Measurements from ENCODE around the gene RDX. TPM values are rescaled to one million over a fixed set of nuclear protein-coding genes. Genes with fewer than 3 reads are reported as not detected.

Gene RDX
- total and polyA plus RNA-seq, 5 donors from 2014 or later = 26.0 to 38.0 (median 28.9) TPM

GRCh38 chr11:110186456-110186855 lies 110.0 kb downstream of the RDX start:
- H3K36me3 Mint-ChIP-seq = no peaks in the 10 kb centered on the region
- no peaks in the 10 kb centered on the region for H3K27me3 Mint-ChIP-seq
- H3K9me3 Mint-ChIP-seq = no peaks in the 10 kb centered on the region
- Histone ChIP-seq H3K27ac (ENCODE audit: insufficient read depth, low read length, poor library complexity, severe bottlenecking) (no peak overlapping the region), H3K4me3 (ENCODE audit: low read depth, low read length) (no peak overlapping the region), H3K9me3 (ENCODE audit: control insufficient read depth in 2 of 2, low read length in 2 of 2) (no peaks in the 10 kb centered on the region), H3K4me1 (ENCODE audit: control insufficient read depth, insufficient read depth, low read length, poor library complexity, severe bottlenecking) (no peaks in the 10 kb centered on the region), H3K27me3 (ENCODE audit: control insufficient read depth, insufficient read depth, low read length) (no peaks in the 10 kb centered on the region), H3K36me3 (ENCODE audit: control insufficient read depth, insufficient read depth, low read length) (no peaks in the 10 kb centered on the region)
- H3K4me1 Mint-ChIP-seq = no peaks in the 10 kb centered on the region
- ATAC-seq (ENCODE audit: low read depth in 2 of 2) = no peak
- H3K4me3 Mint-ChIP-seq = no peak overlapping the region
- DNase-seq = no peak
- H3K27ac Mint-ChIP-seq = no peak overlapping the region

GRCh38 chr11:110185599-110185998 lies 110.8 kb downstream of the RDX start:
- no peak overlapping the region for H3K4me3 Mint-ChIP-seq
- Histone ChIP-seq H3K4me1 (ENCODE audit: control insufficient read depth, insufficient read depth, low read length, poor library complexity, severe bottlenecking) (no peaks in the 10 kb centered on the region), H3K36me3 (ENCODE audit: control insufficient read depth, insufficient read depth, low read length) (no peaks in the 10 kb centered on the region), H3K4me3 (ENCODE audit: low read depth, low read length) (no peak overlapping the region), H3K27me3 (ENCODE audit: control insufficient read depth, insufficient read depth, low read length) (no peaks in the 10 kb centered on the region), H3K9me3 (ENCODE audit: control insufficient read depth in 2 of 2, low read length in 2 of 2) (no peaks in the 10 kb centered on the region), H3K27ac (ENCODE audit: insufficient read depth, low read length, poor library complexity, severe bottlenecking) (no peak overlapping the region)
- H3K9me3 Mint-ChIP-seq = no peaks in the 10 kb centered on the region
- H3K27me3 Mint-ChIP-seq = no peaks in the 10 kb centered on the region
- H3K27ac Mint-ChIP-seq = no peak overlapping the region
- no peak for DNase-seq
- H3K36me3 Mint-ChIP-seq = no peaks in the 10 kb centered on the region
- no peaks in the 10 kb centered on the region for H3K4me1 Mint-ChIP-seq
- no peak for ATAC-seq (ENCODE audit: low read depth in 2 of 2)

GRCh38 chr11:110185121-110185591 lies 111.3 kb downstream of the RDX start:
- Mint-ChIP-seq H3K36me3 (no peaks in the 10 kb centered on the region), H3K27ac (no peak overlapping the region), H3K27me3 (no peaks in the 10 kb centered on the region), H3K9me3 (no peaks in the 10 kb centered on the region), H3K4me1 (no peaks in the 10 kb centered on the region), H3K4me3 (no peak overlapping the region)
- Histone ChIP-seq H3K9me3 (ENCODE audit: control insufficient read depth in 2 of 2, low read length in 2 of 2) (no peaks in the 10 kb centered on the region), H3K27me3 (ENCODE audit: control insufficient read depth, insufficient read depth, low read length) (no peaks in the 10 kb centered on the region), H3K36me3 (ENCODE audit: control insufficient read depth, insufficient read depth, low read length) (no peaks in the 10 kb centered on the region), H3K4me1 (ENCODE audit: control insufficient read depth, insufficient read depth, low read length, poor library complexity, severe bottlenecking) (no peaks in the 10 kb centered on the region), H3K4me3 (ENCODE audit: low read depth, low read length) (no peak overlapping the region), H3K27ac (ENCODE audit: insufficient read depth, low read length, poor library complexity, severe bottlenecking) (no peak overlapping the region)
- DNase-seq = no peak
- no peak for ATAC-seq (ENCODE audit: low read depth in 2 of 2)

- H3K27ac Mint-ChIP-seq = no peak overlapping the region
- Histone ChIP-seq H3K4me3 (ENCODE audit: low read depth, low read length) (no peak overlapping the region), H3K4me1 (ENCODE audit: control insufficient read depth, insufficient read depth, low read length, poor library complexity, severe bottlenecking) (no peaks in the 10 kb centered on the region), H3K27me3 (ENCODE audit: control insufficient read depth, insufficient read depth, low read length) (no peaks in the 10 kb centered on the region), H3K27ac (ENCODE audit: insufficient read depth, low read length, poor library complexity, severe bottlenecking) (no peak overlapping the region), H3K36me3 (ENCODE audit: control insufficient read depth, insufficient read depth, low read length) (no peaks in the 10 kb centered on the region), H3K9me3 (ENCODE audit: control insufficient read depth in 2 of 2, low read length in 2 of 2) (no peaks in the 10 kb centered on the region)
- no peaks in the 10 kb centered on the region for H3K4me1 Mint-ChIP-seq
- no peaks in the 10 kb centered on the region for H3K36me3 Mint-ChIP-seq
- no peak for ATAC-seq (ENCODE audit: low read depth in 2 of 2)
- H3K4me3 Mint-ChIP-seq = no peak overlapping the region
- no peak for DNase-seq
- H3K9me3 Mint-ChIP-seq = no peaks in the 10 kb centered on the region
- H3K27me3 Mint-ChIP-seq = no peaks in the 10 kb centered on the region
Observed at GRCh38 chr11:110184456-110184855, 112.0 kb downstream of the RDX start.

- H3K9me3 Mint-ChIP-seq = no peaks in the 10 kb centered on the region
- no peak overlapping the region for H3K27ac ChIP-seq (ENCODE audit: insufficient read depth, low read length, poor library complexity, severe bottlenecking)
- no peaks in the 10 kb centered on the region for H3K27me3 ChIP-seq (ENCODE audit: control insufficient read depth, insufficient read depth, low read length)
- no peaks in the 10 kb centered on the region for H3K4me1 Mint-ChIP-seq
- no peak overlapping the region for H3K4me3 ChIP-seq (ENCODE audit: low read depth, low read length)
- H3K9me3 ChIP-seq (ENCODE audit: control insufficient read depth in 2 of 2, low read length in 2 of 2) = no peaks in the 10 kb centered on the region
- H3K4me3 Mint-ChIP-seq = no peak overlapping the region
- no peak for DNase-seq
- no peaks in the 10 kb centered on the region for H3K27me3 Mint-ChIP-seq
- no peak for ATAC-seq (ENCODE audit: low read depth in 2 of 2)
- H3K27ac Mint-ChIP-seq = no peak overlapping the region
- no peaks in the 10 kb centered on the region for H3K36me3 ChIP-seq (ENCODE audit: control insufficient read depth, insufficient read depth, low read length)
- H3K36me3 Mint-ChIP-seq = no peaks in the 10 kb centered on the region
- no peaks in the 10 kb centered on the region for H3K4me1 ChIP-seq (ENCODE audit: control insufficient read depth, insufficient read depth, low read length, poor library complexity, severe bottlenecking)
Observed at GRCh38 chr11:110182886-110183285, 113.5 kb downstream of the RDX start.

GRCh38 chr11:110179064-110179463 lies 117.3 kb downstream of the RDX start:
- H3K27me3 Mint-ChIP-seq = peaks cover 5% of the 10 kb centered on the region
- no peak for DNase-seq
- H3K36me3 Mint-ChIP-seq = no peaks in the 10 kb centered on the region
- H3K4me3 Mint-ChIP-seq = no peak overlapping the region
- Histone ChIP-seq H3K9me3 (ENCODE audit: control insufficient read depth in 2 of 2, low read length in 2 of 2) (no peaks in the 10 kb centered on the region), H3K27ac (ENCODE audit: insufficient read depth, low read length, poor library complexity, severe bottlenecking) (no peak overlapping the region), H3K27me3 (ENCODE audit: control insufficient read depth, insufficient read depth, low read length) (no peaks in the 10 kb centered on the region), H3K4me1 (ENCODE audit: control insufficient read depth, insufficient read depth, low read length, poor library complexity, severe bottlenecking) (no peaks in the 10 kb centered on the region), H3K36me3 (ENCODE audit: control insufficient read depth, insufficient read depth, low read length) (no peaks in the 10 kb centered on the region), H3K4me3 (ENCODE audit: low read depth, low read length) (no peak overlapping the region)
- H3K9me3 Mint-ChIP-seq = no peaks in the 10 kb centered on the region
- ATAC-seq (ENCODE audit: low read depth in 2 of 2) = no peak
- peaks cover 0 to 3% (median 2%) of the 10 kb centered on the region in 4 donors for H3K4me1 Mint-ChIP-seq
- no peak overlapping the region for H3K27ac Mint-ChIP-seq

GRCh38 chr11:110177086-110177456 lies 119.3 kb downstream of the RDX start:
- Mint-ChIP-seq H3K36me3 (no peaks in the 10 kb centered on the region), H3K27me3 (peaks cover 10% of the 10 kb centered on the region), H3K27ac (no peak overlapping the region), H3K9me3 (no peaks in the 10 kb centered on the region), H3K4me1 (peaks cover 0 to 7% (median 6%) of the 10 kb centered on the region in 4 donors), H3K4me3 (no peak overlapping the region)
- H3K27me3 ChIP-seq (ENCODE audit: control insufficient read depth, insufficient read depth, low read length) = peaks cover 3% of the 10 kb centered on the region
- no peak overlapping the region for H3K4me3 ChIP-seq (ENCODE audit: low read depth, low read length)
- no peaks in the 10 kb centered on the region for H3K36me3 ChIP-seq (ENCODE audit: control insufficient read depth, insufficient read depth, low read length)
- ATAC-seq (ENCODE audit: low read depth in 2 of 2) (no peak), DNase-seq (no peak)
- no peak overlapping the region for H3K27ac ChIP-seq (ENCODE audit: insufficient read depth, low read length, poor library complexity, severe bottlenecking)
- no peaks in the 10 kb centered on the region for H3K9me3 ChIP-seq (ENCODE audit: control insufficient read depth in 2 of 2, low read length in 2 of 2)
- no peaks in the 10 kb centered on the region for H3K4me1 ChIP-seq (ENCODE audit: control insufficient read depth, insufficient read depth, low read length, poor library complexity, severe bottlenecking)

GRCh38 chr11:110176366-110177085 lies 119.9 kb downstream of the RDX start:
- ATAC-seq (ENCODE audit: low read depth in 2 of 2) (no peak), DNase-seq (no peak)
- no peak overlapping the region for H3K27ac Mint-ChIP-seq
- peaks cover 5% of the 10 kb centered on the region for H3K27me3 ChIP-seq (ENCODE audit: control insufficient read depth, insufficient read depth, low read length)
- H3K4me3 Mint-ChIP-seq = no peak overlapping the region
- no peaks in the 10 kb centered on the region for H3K36me3 ChIP-seq (ENCODE audit: control insufficient read depth, insufficient read depth, low read length)
- peaks cover 0 to 7% (median 6%) of the 10 kb centered on the region in 4 donors for H3K4me1 Mint-ChIP-seq
- no peaks in the 10 kb centered on the region for H3K9me3 Mint-ChIP-seq
- no peak overlapping the region for H3K4me3 ChIP-seq (ENCODE audit: low read depth, low read length)
- H3K9me3 ChIP-seq (ENCODE audit: control insufficient read depth in 2 of 2, low read length in 2 of 2) = no peaks in the 10 kb centered on the region
- H3K4me1 ChIP-seq (ENCODE audit: control insufficient read depth, insufficient read depth, low read length, poor library complexity, severe bottlenecking) = no peaks in the 10 kb centered on the region
- no peaks in the 10 kb centered on the region for H3K36me3 Mint-ChIP-seq
- no peak overlapping the region for H3K27ac ChIP-seq (ENCODE audit: insufficient read depth, low read length, poor library complexity, severe bottlenecking)
- H3K27me3 Mint-ChIP-seq = peaks cover 13% of the 10 kb centered on the region
